GM12874 (cell line): ENCODE results near the gene PDE1C.

Experiments used
- TF ChIP-seq, protein P1 (sequence below): IDR thresholded peaks from 2 replicates; pipeline ENCODE4 v1.5.1; 2011; ENCODE audit warnings: low read depth, mild to moderate bottlenecking, control low read depth, low read length, moderate library complexity; ENCODE audit not compliant: insufficient read depth

PDE1C gene

DNA sequence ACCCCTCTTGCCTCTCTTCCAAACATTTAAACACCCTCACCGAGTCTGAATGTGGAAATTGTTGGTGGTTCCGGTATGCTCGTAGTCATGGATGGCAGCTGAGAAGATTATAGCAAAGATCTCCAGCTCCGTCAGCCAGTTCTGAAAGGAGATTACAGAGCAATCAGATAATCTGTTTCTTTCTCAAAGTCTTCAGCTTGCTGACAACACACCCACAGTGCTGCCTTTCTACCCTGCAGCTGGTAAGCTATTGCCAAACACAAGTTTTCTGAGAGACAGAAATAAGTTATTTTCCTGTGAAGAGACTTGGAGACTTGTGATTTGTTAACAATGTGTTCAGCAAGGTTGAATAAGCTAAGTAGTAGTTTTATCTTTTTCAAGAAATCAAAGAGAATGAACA lies 219.6 kb downstream of the PDE1C start:
- TF ChIP-seq, protein P1, sequence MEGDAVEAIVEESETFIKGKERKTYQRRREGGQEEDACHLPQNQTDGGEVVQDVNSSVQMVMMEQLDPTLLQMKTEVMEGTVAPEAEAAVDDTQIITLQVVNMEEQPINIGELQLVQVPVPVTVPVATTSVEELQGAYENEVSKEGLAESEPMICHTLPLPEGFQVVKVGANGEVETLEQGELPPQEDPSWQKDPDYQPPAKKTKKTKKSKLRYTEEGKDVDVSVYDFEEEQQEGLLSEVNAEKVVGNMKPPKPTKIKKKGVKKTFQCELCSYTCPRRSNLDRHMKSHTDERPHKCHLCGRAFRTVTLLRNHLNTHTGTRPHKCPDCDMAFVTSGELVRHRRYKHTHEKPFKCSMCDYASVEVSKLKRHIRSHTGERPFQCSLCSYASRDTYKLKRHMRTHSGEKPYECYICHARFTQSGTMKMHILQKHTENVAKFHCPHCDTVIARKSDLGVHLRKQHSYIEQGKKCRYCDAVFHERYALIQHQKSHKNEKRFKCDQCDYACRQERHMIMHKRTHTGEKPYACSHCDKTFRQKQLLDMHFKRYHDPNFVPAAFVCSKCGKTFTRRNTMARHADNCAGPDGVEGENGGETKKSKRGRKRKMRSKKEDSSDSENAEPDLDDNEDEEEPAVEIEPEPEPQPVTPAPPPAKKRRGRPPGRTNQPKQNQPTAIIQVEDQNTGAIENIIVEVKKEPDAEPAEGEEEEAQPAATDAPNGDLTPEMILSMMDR: no peak

DNA sequence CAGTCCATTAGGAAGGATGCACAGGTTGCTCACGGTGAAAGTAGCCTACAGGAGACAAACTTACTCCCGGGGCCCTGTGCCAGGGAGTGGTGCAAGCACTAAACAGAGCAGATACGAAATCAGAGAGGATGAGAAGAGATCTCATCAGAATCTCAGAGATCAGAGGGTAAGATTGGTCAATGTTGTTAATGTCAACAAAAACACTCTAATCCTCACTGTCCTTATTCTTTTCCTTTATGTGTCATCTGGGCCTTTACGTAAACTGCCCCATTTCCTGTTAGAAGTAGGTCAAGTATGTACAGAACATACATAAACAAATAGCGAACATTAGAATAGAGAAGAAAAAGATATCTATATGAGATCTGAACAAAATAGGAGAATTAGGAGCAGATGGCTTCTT lies 220.1 kb downstream of the PDE1C start:
- TF ChIP-seq, protein P1: no peak

DNA sequence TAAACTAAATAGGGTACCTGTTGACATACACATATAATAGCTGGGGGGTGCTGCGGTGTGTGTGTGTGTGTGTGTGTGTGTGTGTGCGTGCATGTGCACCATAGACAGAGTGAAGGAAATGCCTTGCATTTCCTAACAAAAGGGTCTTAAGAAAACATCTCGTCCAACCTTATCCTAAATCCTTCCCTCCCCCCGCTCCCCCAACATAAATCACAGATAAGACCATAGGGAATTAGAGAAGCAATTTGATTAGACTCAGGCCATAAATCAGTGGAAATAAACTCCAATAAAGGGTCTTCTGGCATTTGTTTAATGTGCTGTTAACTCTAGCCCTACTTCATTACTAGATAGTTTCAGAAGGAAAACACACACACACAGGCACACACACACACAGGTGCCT lies 234.7 kb downstream of the PDE1C start:
- TF ChIP-seq, protein P1: no peak

DNA sequence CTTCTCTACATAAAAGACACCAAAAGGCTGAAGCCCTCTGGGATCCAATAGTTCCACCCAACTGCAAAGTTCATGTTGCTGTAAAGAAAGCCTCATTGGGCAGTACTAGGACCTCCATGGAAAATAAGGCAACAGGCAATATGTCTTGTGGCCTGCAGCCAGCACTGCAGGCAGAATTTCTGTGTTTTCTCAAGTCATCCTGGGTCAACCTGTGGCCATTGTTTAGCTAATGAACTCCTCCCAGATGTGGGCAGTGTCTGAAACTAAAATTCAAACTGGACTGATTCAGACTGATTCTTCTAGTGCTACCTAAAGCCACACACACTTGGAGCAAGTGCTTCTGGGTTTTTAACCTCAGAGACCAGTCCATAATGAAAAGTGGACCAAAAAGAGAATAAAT lies 241.7 kb downstream of the PDE1C start:
- TF ChIP-seq, protein P1: no peak

- TF ChIP-seq, protein P1: no peak
These were observed 244.6 kb downstream of the PDE1C start for GRCh38 chr7:31825576-31825975.

DNA sequence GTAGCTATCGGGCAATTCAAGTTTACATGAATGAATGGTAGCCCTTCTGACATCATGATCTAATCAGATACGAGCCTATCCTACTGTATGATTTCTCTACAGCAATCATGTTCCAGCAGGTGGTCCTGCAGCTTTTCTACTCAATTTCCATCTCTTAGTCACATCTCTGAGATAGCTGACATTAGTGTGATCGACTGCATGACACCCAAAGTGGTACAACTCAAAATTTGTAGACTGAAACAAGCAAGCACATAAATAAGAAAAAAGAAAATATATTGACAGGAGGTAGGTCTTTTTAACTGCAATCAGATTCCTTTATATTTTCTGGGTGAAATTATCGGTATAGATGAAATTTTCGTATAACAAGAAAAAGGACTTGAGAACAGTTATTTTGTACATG lies 251.2 kb downstream of the PDE1C start:
- TF ChIP-seq, protein P1: no peak

DNA sequence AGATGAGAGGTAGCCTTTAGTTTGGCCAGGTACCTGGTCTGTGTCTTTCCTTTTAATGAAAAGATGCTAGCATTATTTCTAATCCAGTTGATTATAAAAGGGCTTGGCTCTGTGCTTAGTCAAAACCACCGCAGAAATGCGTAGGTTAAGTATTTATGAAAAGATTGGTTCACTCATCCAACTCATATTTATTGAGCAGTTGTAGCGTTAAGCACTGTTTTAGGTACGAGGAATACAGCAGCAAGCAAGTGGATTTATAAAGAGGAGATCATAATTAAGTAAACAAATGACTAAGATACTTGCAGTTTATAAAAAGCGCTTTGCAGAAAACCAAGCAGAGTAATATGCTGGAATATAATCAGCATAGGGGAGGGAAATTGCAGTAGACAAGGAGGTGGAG lies 253.4 kb downstream of the PDE1C start:
- TF ChIP-seq, protein P1: no peak

DNA sequence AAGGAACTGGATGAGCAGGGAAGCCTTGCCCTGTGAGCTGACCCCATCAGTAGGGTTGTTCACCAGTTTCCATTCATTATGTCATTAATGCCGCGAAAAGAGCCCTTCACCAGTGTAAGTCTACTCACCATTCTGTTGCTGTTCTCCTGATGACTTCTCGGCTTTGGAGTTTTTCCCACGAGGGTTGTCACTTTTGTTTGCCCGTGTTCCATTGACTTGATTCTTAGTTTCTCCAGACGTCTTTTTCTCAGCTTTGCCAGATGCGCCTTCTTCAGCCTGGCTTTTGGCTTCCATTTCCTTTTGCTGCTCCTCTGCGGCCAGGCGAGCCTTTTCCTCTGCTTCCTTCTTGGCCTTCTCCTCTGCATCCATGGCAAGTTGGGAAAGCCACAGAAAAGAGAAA lies 254.4 kb downstream of the PDE1C start:
- TF ChIP-seq, protein P1: no peak
